ENCODE results near the gene GCK.
A peak's percentile ranks its signal among the peaks of the same experiment; 100 is the strongest.
"Not testable (repeated sequence)": the region's sequence is repeated elsewhere in the genome, so short reads cannot be mapped to it uniquely, and the experiment has no call there.

Gene GCK

DNA sequence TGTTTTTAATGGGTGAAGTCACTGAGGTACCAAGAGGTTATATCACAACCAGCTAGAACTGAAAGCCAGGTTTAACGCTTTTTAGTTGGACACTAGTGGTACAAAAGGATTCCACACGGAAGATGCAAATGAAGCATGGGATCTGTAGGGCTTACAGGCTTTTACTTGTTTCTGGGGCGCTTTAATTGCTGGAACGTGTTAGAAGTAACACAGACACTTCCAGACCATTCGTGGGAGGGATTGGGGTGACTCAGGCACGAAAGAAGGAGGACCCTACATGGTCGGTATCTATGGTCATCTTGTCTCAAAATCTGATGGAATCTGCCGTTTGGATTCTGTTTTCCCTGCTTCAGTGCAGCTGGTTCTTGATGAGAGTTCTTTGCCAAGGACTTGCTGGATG lies 12.6 kb upstream of the GCK start:
- no peak for DNase-seq (ENCODE audit: low spot score)

- DNase-seq (ENCODE audit: low spot score): peak; percentile 98
Observed at GRCh38 chr7:44200699-44201461, 11.6 kb upstream of the GCK start, which contains the start of gene YKT6. YKT6 (plus strand) TSS chr7:44200978; CDS start chr7:44201136, 158 bp downstream.

DNA sequence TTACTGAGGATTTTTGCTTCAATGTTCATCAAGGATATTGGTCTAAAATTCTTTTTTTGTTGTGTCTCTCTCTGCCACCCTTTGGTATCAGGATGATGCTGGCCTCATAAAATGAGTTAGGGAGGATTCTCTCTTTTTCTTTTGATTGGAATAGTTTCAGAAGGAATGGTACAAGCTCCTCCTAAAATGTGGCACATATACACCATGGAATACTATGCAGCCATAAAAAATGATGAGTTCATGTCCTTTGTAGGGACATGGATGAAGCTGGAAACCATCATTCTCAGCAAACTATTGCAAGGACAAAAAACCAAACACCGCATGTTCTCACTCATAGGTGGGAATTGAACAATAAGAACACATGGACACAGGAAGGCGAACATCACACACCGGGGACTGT lies 10.9 kb upstream of the GCK start:
- not testable (repeated sequence) for DNase-seq (ENCODE audit: low spot score)

DNA sequence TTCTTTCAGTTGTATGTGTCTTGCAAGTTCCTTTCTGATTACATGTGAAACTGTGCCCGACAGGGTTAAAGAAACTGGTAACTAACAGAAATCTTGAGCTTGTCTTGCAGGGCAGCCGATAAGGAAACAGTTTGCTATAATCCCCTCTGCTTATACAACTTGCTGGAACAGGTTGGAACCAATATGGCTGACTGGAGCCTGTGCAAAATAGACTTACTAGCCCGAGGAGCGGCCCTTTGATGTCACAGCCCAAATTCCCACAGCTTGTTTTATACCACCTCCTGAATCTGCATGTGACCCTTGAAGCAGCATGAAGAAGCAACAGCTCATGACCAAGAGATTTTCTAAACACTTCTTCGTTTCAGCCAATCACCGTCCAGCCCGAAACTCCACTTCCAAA lies 8.2 kb upstream of the GCK start:
- DNase-seq (ENCODE audit: low spot score): no peak

DNA sequence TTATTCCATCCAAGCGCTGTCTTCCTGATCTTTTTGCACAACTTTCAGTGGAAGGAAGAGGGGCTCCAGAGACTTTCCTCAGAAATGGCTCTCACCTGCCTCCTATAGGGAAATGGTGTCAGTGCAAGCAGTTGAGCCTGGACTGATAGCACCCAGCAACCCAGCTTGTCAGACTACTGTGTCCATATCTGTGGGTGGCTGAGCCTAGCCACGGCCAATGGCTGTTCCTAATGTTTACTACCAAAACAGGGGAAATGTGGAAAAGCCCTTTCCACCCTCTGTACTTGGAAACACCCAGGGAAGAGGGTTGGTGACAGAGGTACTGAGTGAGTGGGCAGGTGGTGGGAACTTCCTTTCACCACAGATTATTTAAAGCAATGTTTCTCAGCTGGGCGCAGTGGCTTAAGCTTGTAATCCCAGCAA lies 7.2 kb upstream of the GCK start:
- peak; percentile 36 for DNase-seq (ENCODE audit: low spot score)

DNA sequence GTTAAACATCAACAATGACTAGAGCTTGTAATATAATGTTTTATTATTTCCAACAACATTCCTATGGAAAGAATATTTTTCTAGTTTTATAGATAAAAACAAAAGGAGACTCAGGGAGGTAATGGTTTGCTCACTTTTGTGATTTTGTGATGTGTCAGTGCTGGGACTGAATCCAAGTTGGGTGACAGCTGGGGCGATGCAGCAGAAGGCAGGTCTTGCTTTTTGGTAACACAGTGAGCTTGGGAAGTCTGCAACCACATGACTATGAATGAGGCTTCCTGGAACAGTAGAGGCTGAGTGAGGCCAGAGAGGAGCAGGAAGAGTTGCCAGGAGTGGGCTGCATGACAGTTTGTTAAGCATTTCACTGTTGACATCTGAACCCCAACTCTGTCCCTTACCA lies 6.7 kb upstream of the GCK start:
- no peak for DNase-seq (ENCODE audit: low spot score)

GRCh38 chr7:44194562-44195145 lies 5.4 kb upstream of the GCK start:
- DNase-seq (ENCODE audit: low spot score): no peak

- DNase-seq (ENCODE audit: low spot score): peak; percentile 37
Observed at GRCh38 chr7:44194069-44194468, 4.8 kb upstream of the GCK start.

DNA sequence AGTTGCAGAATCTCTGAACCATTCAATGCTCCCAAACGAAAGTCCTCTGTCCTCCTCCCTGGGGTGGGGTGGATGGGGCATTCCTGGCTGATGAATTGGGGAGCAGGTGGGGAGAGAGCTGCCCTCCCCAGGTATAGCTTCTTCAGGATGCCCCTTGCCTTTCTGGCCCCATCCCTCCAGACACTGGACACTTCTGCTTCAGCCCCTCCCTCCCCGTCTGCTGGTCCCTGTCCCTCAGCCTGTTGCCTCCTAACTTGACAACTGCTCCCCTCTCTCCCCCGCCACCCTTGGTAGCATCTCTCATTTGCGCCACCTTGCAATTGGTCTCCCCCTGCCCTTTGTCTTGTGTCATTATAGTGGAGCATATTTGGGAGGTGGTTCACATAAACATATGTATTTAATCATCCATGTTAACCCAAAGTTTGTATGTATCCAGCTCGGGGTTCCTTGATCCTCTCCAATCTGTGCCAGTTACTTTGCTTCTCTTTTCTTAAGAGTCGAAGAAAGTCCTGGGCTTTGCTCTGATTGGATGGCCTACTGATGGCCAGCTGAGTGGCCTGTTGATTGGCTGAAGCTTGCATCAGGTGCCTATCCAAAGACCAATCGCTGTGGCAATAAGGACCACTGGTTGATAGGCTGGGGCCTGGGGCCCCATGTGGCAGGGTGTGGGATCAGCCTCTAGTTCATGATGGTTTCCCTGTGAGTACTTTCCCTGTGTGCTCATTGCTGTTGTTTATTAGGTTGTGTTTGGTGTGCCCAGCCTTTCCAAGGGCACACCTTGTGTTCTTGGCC lies 4.0 kb upstream of the GCK start:
- DNase-seq (ENCODE audit: low spot score): no peak

- DNase-seq (ENCODE audit: low spot score): no peak
Observed at GRCh38 chr7:44191171-44191570, 1.9 kb upstream of the GCK start.

- no peak for DNase-seq (ENCODE audit: low spot score)
Observed at GRCh38 chr7:44189993-44190872, 994 bp upstream of the GCK start.

GRCh38 chr7:44188480-44189225 lies 586 bp downstream of the GCK start:
- no peak for DNase-seq (ENCODE audit: low spot score)

GRCh38 chr7:44187636-44188416 lies 1.4 kb downstream of the GCK start:
- DNase-seq (ENCODE audit: low spot score): no peak

DNA sequence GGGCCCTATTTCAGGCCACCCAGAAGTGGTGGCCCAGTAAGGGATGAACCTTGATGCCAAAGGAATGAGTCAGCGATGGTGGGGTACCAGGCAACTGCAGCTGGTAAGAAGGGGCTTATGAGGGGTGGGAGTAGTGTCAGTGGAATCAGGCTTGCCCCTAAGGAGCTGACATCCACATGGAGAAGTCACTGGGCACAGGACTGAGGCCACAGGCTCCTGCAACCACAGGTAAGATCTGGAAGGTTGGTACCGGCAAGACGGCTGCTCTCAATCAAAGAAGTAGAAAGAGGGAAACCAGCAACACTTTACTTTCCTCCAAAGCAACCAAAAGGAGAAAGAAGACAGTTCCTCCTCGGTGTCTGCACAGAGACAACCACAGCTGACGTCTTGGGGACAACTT lies 2.5 kb downstream of the GCK start:
- DNase-seq (ENCODE audit: low spot score): no peak

DNA sequence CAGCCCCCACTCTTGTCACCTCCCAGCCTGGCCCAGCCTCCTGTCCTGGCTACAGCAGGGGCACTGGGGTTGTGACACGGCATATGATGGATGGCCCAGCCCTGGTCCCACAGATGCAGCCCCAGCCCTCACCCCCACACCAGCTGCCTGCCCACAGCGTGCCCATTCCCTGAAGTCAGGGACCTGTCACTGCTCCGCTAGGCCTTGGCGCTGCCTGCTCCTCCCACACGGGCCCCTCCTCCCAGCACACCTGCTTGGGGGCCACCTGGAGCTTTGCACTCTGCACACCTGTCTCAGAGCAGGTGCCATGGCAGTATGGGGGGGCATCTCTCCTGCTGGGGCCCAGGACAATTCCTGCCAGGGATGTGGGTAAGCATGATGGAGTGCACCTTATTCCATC lies 3.5 kb downstream of the GCK start:
- DNase-seq (ENCODE audit: low spot score): no peak

DNA sequence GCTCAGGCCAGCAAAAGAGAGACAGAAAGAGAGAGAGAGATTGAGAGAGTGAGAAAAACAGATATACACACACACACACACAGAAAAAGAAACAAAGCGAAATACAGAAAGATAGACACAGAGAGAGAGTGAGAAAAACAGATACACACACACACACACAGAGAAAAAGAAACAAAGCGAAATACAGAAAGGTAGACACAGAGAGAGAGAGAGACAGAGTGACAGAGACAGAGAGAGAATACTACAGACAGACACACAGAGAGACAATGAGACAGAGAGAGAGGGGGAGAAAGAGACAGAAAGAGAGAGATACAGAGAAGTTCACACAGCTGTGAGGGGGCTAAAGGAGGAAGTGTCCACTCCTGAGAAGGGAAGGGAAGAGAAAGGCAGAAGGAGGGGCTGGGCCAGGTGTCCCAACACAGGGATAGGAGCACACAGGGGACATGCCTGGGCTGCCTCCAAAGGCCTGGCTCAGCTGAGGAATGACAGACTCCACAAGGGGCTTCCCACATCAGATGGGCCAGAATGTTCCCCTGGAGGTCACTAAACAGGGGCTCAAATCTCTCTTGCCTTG lies 4.3 kb downstream of the GCK start:
- no peak for DNase-seq (ENCODE audit: low spot score)

DNA sequence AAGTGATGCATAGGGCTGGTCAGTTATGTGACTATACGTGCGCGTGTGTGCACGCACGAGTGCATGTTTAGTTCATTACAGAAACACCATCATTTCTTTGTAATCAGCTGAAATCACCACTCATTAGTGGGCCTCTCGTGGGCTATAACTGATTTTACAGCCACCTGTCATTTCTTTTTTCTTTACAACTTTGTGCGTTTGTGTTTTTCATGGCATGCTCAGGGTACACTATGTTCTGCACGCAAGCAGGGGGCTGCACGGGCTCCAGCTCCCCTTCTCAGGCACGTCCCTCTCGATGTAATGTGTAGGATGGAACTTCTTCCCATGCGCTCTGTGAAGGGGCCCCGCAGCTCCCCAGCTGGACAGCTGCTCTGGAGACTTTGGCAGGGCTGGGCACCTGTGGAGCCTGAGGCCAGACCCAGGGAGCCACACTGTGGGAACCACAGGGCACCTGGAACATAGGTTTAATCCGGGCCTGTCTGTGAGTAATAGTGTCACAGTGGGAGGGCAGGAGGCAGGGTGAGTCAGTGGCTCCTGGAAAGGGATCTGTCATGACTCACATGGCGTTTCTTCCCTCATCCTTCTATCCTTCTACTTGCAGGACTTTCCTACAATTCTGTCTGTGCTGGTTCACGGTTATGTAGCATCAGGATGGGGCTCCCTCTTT lies 4.9 kb downstream of the GCK start:
- DNase-seq (ENCODE audit: low spot score): no peak

GRCh38 chr7:44183386-44183785 lies 5.9 kb downstream of the GCK start:
- DNase-seq (ENCODE audit: low spot score): no peak

- DNase-seq (ENCODE audit: low spot score): no peak
Observed at GRCh38 chr7:44182827-44183226, 6.4 kb downstream of the GCK start.

GRCh38 chr7:44180631-44181030 lies 8.6 kb downstream of the GCK start:
- DNase-seq (ENCODE audit: low spot score): no peak

All from activated CD4-positive, alpha-beta T cell treated with anti-CD3 and anti-CD28 coated beads, Interleukin-2, Interleukin-4, amounts not matched to agents 100 ng/mL and 50 ng/mL, durations not matched to agents 16 hours and 8 hours (primary cell).